Neural progenitor cell (in vitro differentiated cells): ENCODE data around the gene GLG1. TPM values are rescaled to one million over a fixed set of nuclear protein-coding genes. Genes with fewer than 3 reads are reported as not detected.
"Not testable (repeated sequence)": the region's sequence is repeated elsewhere in the genome, so short reads cannot be mapped to it uniquely, and the experiment has no call there.

Source experiments
- DNase-seq: peaks from one replicate; pipeline ENCODE4 v3.0.0-alpha.2; 2016; ENCODE audit warnings: low spot score
- H2AFZ ChIP-seq: fragments of 200-600 bp; sonication (generic); replicated peaks from 2 replicates; pipeline ENCODE4 v1.6.1; 2016; ENCODE audit warnings: antibody characterized with exemption
- H3F3A ChIP-seq: fragments of 200-600 bp; sonication (generic); 2 replicates; pipeline ENCODE4 v1.6.1; 2016; ENCODE audit warnings: antibody characterized with exemption, low read depth
- H3K27ac ChIP-seq: fragments of 200-600 bp; sonication (generic); 2 replicates; pipeline ENCODE4 v1.5.1; 2016; ENCODE audit warnings: mild to moderate bottlenecking
- H3K27me3 ChIP-seq: fragments of 200-600 bp; sonication (generic); 2 replicates; pipeline ENCODE4 v1.6.1; 2016; ENCODE audit warnings: mild to moderate bottlenecking, moderate library complexity
- H3K36me3 ChIP-seq: fragments of 200-600 bp; sonication (generic); 2 replicates; pipeline ENCODE4 v1.5.1; 2016
- H3K4me1 ChIP-seq: fragments of 200-600 bp; sonication (generic); 2 replicates; pipeline ENCODE4 v1.6.1; 2016; ENCODE audit warnings: mixed run types
- H3K4me2 ChIP-seq: fragments of 200-600 bp; sonication (generic); 2 replicates; pipeline ENCODE4 v1.6.1; 2016
- H3K4me3 ChIP-seq: fragments of 200-600 bp; sonication (generic); 2 replicates; pipeline ENCODE4 v1.5.1; 2016
- H3K79me2 ChIP-seq: fragments of 200-600 bp; sonication (generic); 2 replicates; pipeline ENCODE4 v1.6.1; 2016; ENCODE audit warnings: low read depth
- H3K9ac ChIP-seq: fragments of 200-600 bp; sonication (generic); 2 replicates; pipeline ENCODE4 v1.6.1; 2016
- H3K9me3 ChIP-seq: fragments of 200-600 bp; sonication (generic); 2 replicates; pipeline ENCODE4 v1.5.1; 2016; ENCODE audit warnings: low read depth
- H4K20me1 ChIP-seq: fragments of 200-600 bp; sonication (generic); 2 replicates; pipeline ENCODE4 v1.6.1; 2016; ENCODE audit warnings: low read depth
- H3K27ac Mint-ChIP-seq: 3 replicates; pipeline ENCODE4 v1.8.0; 2021; ENCODE audit warnings: mixed read lengths
- H3K27me3 Mint-ChIP-seq: 2 replicates; pipeline ENCODE4 v1.8.0; 2022; ENCODE audit warnings: low read depth, mild to moderate bottlenecking, inconsistent platforms, moderate library complexity, mixed read lengths; ENCODE audit not compliant: insufficient read depth
- H3K36me3 Mint-ChIP-seq: 3 replicates; pipeline ENCODE4 v1.8.0; 2021; ENCODE audit warnings: mixed read lengths
- H3K4me1 Mint-ChIP-seq: 3 replicates; pipeline ENCODE4 v1.8.0; 2021; ENCODE audit warnings: mixed read lengths
- H3K4me3 Mint-ChIP-seq: 3 replicates; pipeline ENCODE4 v1.8.0; 2021; ENCODE audit warnings: mild to moderate bottlenecking, moderate library complexity, mixed read lengths
- H3K9me3 Mint-ChIP-seq: 3 replicates; pipeline ENCODE4 v1.8.0; 2020; ENCODE audit warnings: mixed read lengths
- total RNA-seq: library from RNA; depleted of rRNA; stranded (reverse); fragments of >200 nt; gene quantifications from 2 replicates; pipeline ENCODE4 v1.2.3, GENCODE V29; 2015; ENCODE audit warnings: low replicate concordance

GLG1 gene
- total RNA-seq, 1 donor from 2014 or later = 117 TPM

- not testable (repeated sequence) for H3K27me3 Mint-ChIP-seq, H4K20me1 ChIP-seq, H3K27me3 ChIP-seq, H3K9me3 ChIP-seq, DNase-seq, H3K4me3 Mint-ChIP-seq, H3K9ac ChIP-seq, H3F3A ChIP-seq, H3K36me3 ChIP-seq, H3K27ac Mint-ChIP-seq, H3K4me1 ChIP-seq, H3K9me3 Mint-ChIP-seq, H3K36me3 Mint-ChIP-seq, H3K4me1 Mint-ChIP-seq, H2AFZ ChIP-seq, H3K79me2 ChIP-seq, H3K27ac ChIP-seq, H3K4me3 ChIP-seq, H3K4me2 ChIP-seq
Measured at GRCh38 chr16:74419811-74420210, 187.1 kb downstream of the GLG1 start.

GRCh38 chr16:74417897-74418296 is 189.0 kb downstream of the GLG1 start:
- not testable (repeated sequence) for H3K27ac ChIP-seq, H3K9me3 ChIP-seq, H2AFZ ChIP-seq, H3K4me3 Mint-ChIP-seq, H3K79me2 ChIP-seq, H3K9ac ChIP-seq, H3K36me3 ChIP-seq, H3K4me2 ChIP-seq, H3K4me3 ChIP-seq, H3K27ac Mint-ChIP-seq, H3K27me3 ChIP-seq, H3F3A ChIP-seq, H3K4me1 Mint-ChIP-seq, H3K9me3 Mint-ChIP-seq, H4K20me1 ChIP-seq, H3K27me3 Mint-ChIP-seq, DNase-seq, H3K4me1 ChIP-seq, H3K36me3 Mint-ChIP-seq

- H2AFZ ChIP-seq = not testable (repeated sequence)
Measured at GRCh38 chr16:74413920-74414319, 193.0 kb downstream of the GLG1 start.

GRCh38 chr16:74413485-74413884 is 193.4 kb downstream of the GLG1 start:
- H3K4me1 Mint-ChIP-seq, H3K4me1 ChIP-seq, H3K9ac ChIP-seq, H3K79me2 ChIP-seq, H3K9me3 Mint-ChIP-seq, H3K36me3 ChIP-seq, DNase-seq, H3K36me3 Mint-ChIP-seq, H3K27me3 Mint-ChIP-seq, H3K4me3 ChIP-seq, H3F3A ChIP-seq, H3K4me3 Mint-ChIP-seq, H2AFZ ChIP-seq, H3K27ac ChIP-seq, H4K20me1 ChIP-seq, H3K9me3 ChIP-seq, H3K4me2 ChIP-seq, H3K27me3 ChIP-seq, H3K27ac Mint-ChIP-seq: not testable (repeated sequence)

More at GRCh38 chr16:74413920-74414319, 193.0 kb downstream of the GLG1 start:
- H3K4me2 ChIP-seq, H3K27me3 ChIP-seq, H3K4me3 Mint-ChIP-seq, H3K36me3 ChIP-seq, H4K20me1 ChIP-seq, H3K9ac ChIP-seq, H3K27me3 Mint-ChIP-seq, H3K9me3 ChIP-seq, H3K79me2 ChIP-seq, H3K4me3 ChIP-seq, H3K9me3 Mint-ChIP-seq, H3K4me1 Mint-ChIP-seq, H3K36me3 Mint-ChIP-seq, H3K27ac Mint-ChIP-seq, H3F3A ChIP-seq, H3K4me1 ChIP-seq, DNase-seq, H3K27ac ChIP-seq: not testable (repeated sequence)

- not testable (repeated sequence) for H3K79me2 ChIP-seq, H3K4me3 Mint-ChIP-seq, H3F3A ChIP-seq, H3K9me3 Mint-ChIP-seq, H3K27ac ChIP-seq, H3K4me1 ChIP-seq, H3K4me1 Mint-ChIP-seq, H3K4me2 ChIP-seq, H3K27me3 Mint-ChIP-seq, H2AFZ ChIP-seq, DNase-seq, H3K36me3 ChIP-seq, H3K36me3 Mint-ChIP-seq, H3K4me3 ChIP-seq, H3K9me3 ChIP-seq, H3K27ac Mint-ChIP-seq, H3K9ac ChIP-seq, H3K27me3 ChIP-seq, H4K20me1 ChIP-seq
Measured at GRCh38 chr16:74412775-74413390, 194.0 kb downstream of the GLG1 start.

GRCh38 chr16:74412138-74412774 is 194.7 kb downstream of the GLG1 start:
- not testable (repeated sequence) for H3F3A ChIP-seq, H3K4me1 Mint-ChIP-seq, H3K9me3 Mint-ChIP-seq, H3K4me1 ChIP-seq, H3K27ac ChIP-seq, DNase-seq, H3K36me3 Mint-ChIP-seq, H2AFZ ChIP-seq, H3K9me3 ChIP-seq, H3K4me2 ChIP-seq, H3K4me3 Mint-ChIP-seq, H3K4me3 ChIP-seq, H3K27me3 ChIP-seq, H4K20me1 ChIP-seq, H3K9ac ChIP-seq, H3K79me2 ChIP-seq, H3K27ac Mint-ChIP-seq, H3K36me3 ChIP-seq, H3K27me3 Mint-ChIP-seq

- not testable (repeated sequence) for H3F3A ChIP-seq, H3K4me1 Mint-ChIP-seq, DNase-seq, H3K4me3 Mint-ChIP-seq, H3K27ac Mint-ChIP-seq, H3K9ac ChIP-seq, H3K27me3 ChIP-seq, H3K9me3 ChIP-seq, H3K4me1 ChIP-seq, H3K79me2 ChIP-seq, H3K27me3 Mint-ChIP-seq, H3K27ac ChIP-seq, H3K9me3 Mint-ChIP-seq, H2AFZ ChIP-seq, H4K20me1 ChIP-seq, H3K4me2 ChIP-seq, H3K4me3 ChIP-seq, H3K36me3 Mint-ChIP-seq, H3K36me3 ChIP-seq
Measured at GRCh38 chr16:74410981-74411380, 195.9 kb downstream of the GLG1 start.

GRCh38 chr16:74410057-74410957 is 196.6 kb downstream of the GLG1 start:
- H3K9ac ChIP-seq, H3F3A ChIP-seq, DNase-seq, H3K9me3 ChIP-seq, H3K27ac ChIP-seq, H3K27ac Mint-ChIP-seq, H3K4me1 Mint-ChIP-seq, H3K4me3 Mint-ChIP-seq, H3K27me3 ChIP-seq, H3K79me2 ChIP-seq, H3K27me3 Mint-ChIP-seq, H3K4me3 ChIP-seq, H4K20me1 ChIP-seq, H3K4me1 ChIP-seq, H3K36me3 Mint-ChIP-seq, H3K9me3 Mint-ChIP-seq, H3K4me2 ChIP-seq, H3K36me3 ChIP-seq, H2AFZ ChIP-seq: not testable (repeated sequence)
